Measurements from ENCODE around the gene ASCC1.

DNA sequence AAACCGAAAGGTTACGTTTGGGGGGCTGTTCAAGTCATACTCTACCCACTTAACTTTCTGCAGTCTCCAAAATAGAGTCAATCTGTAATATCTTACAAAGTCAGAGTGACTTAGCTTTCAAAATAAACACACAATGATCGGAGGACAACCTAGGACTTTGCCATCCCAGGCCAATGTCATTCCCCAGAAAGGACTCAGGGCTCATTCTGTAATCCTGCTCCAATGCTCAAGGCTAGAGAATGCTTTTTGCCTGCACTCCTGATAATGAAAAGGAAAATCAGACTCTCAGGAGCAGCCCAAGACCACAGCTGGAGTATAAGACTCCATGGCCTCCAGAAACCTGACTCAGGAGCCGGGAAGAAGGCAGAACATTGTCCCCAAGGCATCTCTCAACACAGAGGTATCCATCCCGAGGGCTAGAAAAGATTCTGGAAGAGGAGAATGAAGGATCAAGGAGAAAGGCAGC is 28.5 kb upstream of the ASCC1 start:
- no peak for TF ChIP-seq CTCF (IDR thresholded peaks at IDR 0.05)
- TF ChIP-seq POLR2AphosphoS5 (IDR thresholded peaks at IDR 0.05), result no peak
